Vagina (tissue), 2 donors: ENCODE data around the gene AMMECR1. TPM values are rescaled to one million over a fixed set of nuclear protein-coding genes. Genes with fewer than 3 reads are reported as not detected.

Experiments
- DNase-seq, 2 donors: peaks; one replicate each; pipeline ENCODE4 v3.0.0-alpha.2; 2017; ENCODE audit errors: extremely low spot score in 2 of 2
- H3K27ac ChIP-seq: fragments of 200-600 bp; sonication (generic); one replicate; pipeline ENCODE4 v1.5.1; 2019
- H3K27me3 ChIP-seq: fragments of 200-600 bp; sonication (generic); one replicate; pipeline ENCODE4 v1.5.1; 2019
- H3K36me3 ChIP-seq, 2 donors: fragments of 200-600 bp; sonication (generic); one replicate each; pipeline ENCODE4 v1.5.1; 2017 to 2019
- H3K4me1 ChIP-seq: fragments of 200-600 bp; sonication (generic); one replicate; pipeline ENCODE4 v1.5.1; 2019
- H3K4me3 ChIP-seq, 2 donors: fragments of 200-600 bp; sonication (generic); 1 replicate in 1 of 2; 2 replicates in 1 of 2; pipeline ENCODE4 v1.5.1; 2016 to 2019
- H3K9me3 ChIP-seq: fragments of 200-600 bp; sonication (generic); one replicate; pipeline ENCODE4 v1.5.1; 2019
- POLR2A ChIP-seq, 2 donors: fragments of 450-650 bp; IDR thresholded peaks; one replicate each; pipeline ENCODE4 v1.6.1; 2017; ENCODE audit warnings: antibody characterized with exemption in 2 of 2, mild to moderate bottlenecking in 2 of 2, moderate library complexity in 2 of 2
- POLR2AphosphoS5 ChIP-seq, 2 donors: sonication (generic); formaldehyde crosslinking; IDR thresholded peaks; one replicate each; pipeline ENCODE4 v1.9.0; 2017; ENCODE audit warnings: antibody characterized with exemption in 2 of 2, mild to moderate bottlenecking in 2 of 2, low read depth in 1 of 2; ENCODE audit not compliant: insufficient read depth in 1 of 2
- intact Hi-C: fragments of 100-400 bp; cut with DNase I; formaldehyde crosslinking; loops from one replicate; pipeline ENCODE4 v1.15.1; 2023
- total RNA-seq: library from RNA; depleted of rRNA; stranded (reverse); fragments of >200 nt; gene quantifications from one replicate; pipeline ENCODE4 v1.2.3, GENCODE V29; 2016
- TF ChIP-seq, protein P1 (sequence below), 3 experiments: fragments of 450-650 bp in 2 of 3; fragments of 200-600 bp in 1 of 3; sonication (generic) in 1 of 3; IDR thresholded peaks; one replicate each; pipeline ENCODE4 v1.5.1; 2017 to 2019; ENCODE audit warnings: antibody characterized with exemption in 3 of 3, mild to moderate bottlenecking in 2 of 3, moderate library complexity in 2 of 3

AMMECR1 gene
- total RNA-seq, 1 donor from 2014 or later = 8.1 TPM

DNA sequence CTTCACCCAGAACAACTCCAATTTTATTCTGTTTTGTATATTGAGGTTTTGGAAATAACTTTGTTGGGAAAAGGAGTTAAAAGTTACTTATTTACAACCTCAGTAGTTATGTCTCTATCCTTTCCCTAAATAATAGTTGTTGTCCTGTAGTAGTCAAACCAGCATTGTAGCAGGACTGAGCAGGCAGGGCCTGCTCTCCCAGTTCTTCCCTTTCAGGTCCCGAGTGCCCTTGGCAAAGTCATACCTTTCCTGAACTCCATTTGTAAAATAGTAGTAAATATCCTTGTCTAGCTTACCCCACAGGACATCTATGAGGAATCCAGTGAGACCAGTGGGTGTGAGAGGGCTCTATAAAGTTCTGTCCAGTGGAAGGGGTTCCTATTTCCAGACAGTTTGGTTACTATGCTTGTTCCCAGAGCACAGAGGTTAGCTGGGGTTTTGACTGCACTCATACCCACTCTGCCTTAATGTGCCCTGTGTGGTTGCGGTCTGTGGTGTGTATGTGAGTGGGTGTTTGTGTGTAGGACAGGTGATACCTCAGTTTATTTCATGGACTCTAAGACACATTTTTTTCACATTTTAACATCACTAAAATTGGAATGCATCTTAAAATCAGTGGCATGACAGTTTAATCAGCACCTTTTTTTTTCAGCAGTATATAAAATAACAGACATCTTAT, 136.3 kb downstream of the AMMECR1 start:
- DNase-seq = no peak
- Histone ChIP-seq H3K27me3 (no peaks in the 10 kb centered on the region), H3K27ac (peak overlapping the region; percentile 18), H3K4me3 (no peak overlapping the region), H3K9me3 (no peaks in the 10 kb centered on the region), H3K36me3 (no peaks in the 10 kb centered on the region), H3K4me1 (peaks cover 11% of the 10 kb centered on the region)
- TF ChIP-seq POLR2AphosphoS5 (IDR thresholded peaks at IDR 0.05; ENCODE audit: insufficient read depth in 1 of 2, low read depth in 1 of 2) (no peak), POLR2A (IDR thresholded peaks at IDR 0.05) (no peak)
- TF ChIP-seq, protein P1, sequence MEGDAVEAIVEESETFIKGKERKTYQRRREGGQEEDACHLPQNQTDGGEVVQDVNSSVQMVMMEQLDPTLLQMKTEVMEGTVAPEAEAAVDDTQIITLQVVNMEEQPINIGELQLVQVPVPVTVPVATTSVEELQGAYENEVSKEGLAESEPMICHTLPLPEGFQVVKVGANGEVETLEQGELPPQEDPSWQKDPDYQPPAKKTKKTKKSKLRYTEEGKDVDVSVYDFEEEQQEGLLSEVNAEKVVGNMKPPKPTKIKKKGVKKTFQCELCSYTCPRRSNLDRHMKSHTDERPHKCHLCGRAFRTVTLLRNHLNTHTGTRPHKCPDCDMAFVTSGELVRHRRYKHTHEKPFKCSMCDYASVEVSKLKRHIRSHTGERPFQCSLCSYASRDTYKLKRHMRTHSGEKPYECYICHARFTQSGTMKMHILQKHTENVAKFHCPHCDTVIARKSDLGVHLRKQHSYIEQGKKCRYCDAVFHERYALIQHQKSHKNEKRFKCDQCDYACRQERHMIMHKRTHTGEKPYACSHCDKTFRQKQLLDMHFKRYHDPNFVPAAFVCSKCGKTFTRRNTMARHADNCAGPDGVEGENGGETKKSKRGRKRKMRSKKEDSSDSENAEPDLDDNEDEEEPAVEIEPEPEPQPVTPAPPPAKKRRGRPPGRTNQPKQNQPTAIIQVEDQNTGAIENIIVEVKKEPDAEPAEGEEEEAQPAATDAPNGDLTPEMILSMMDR (IDR thresholded peaks at IDR 0.05) = no peak
- intact Hi-C loops = no loop called here

DNA sequence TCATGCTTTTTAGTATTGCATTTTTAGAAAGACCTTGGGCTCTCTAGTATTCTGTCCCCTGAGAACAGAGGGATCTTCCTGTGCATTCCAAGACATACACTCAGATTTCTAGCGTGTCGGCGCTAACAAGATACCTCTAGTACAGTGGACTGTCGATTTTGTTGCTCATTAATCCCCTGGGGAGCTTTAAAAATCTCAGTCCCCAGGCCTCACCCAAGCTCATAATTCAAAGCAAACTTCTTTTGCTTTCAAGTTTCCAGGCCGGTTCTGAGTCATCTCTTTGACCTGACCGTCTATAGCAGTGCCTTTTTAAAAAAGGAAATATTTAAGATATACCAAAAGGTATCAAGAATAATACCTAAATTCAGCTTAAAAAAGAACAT, 137.0 kb downstream of the AMMECR1 start:
- no peak for DNase-seq
- H3K4me3 ChIP-seq = no peak overlapping the region
- no peak for TF ChIP-seq POLR2A (IDR thresholded peaks at IDR 0.05)
- no peak for TF ChIP-seq POLR2AphosphoS5 (IDR thresholded peaks at IDR 0.05; ENCODE audit: insufficient read depth in 1 of 2, low read depth in 1 of 2)
- TF ChIP-seq, protein P1 (IDR thresholded peaks at IDR 0.05) = no peak
- H3K27ac ChIP-seq = peak overlapping the region; percentile 18
- intact Hi-C loops = no loop called here
- H3K27me3 ChIP-seq = no peaks in the 10 kb centered on the region
- H3K4me1 ChIP-seq = peaks cover 11% of the 10 kb centered on the region
- no peaks in the 10 kb centered on the region for H3K36me3 ChIP-seq
- H3K9me3 ChIP-seq = no peaks in the 10 kb centered on the region

DNA sequence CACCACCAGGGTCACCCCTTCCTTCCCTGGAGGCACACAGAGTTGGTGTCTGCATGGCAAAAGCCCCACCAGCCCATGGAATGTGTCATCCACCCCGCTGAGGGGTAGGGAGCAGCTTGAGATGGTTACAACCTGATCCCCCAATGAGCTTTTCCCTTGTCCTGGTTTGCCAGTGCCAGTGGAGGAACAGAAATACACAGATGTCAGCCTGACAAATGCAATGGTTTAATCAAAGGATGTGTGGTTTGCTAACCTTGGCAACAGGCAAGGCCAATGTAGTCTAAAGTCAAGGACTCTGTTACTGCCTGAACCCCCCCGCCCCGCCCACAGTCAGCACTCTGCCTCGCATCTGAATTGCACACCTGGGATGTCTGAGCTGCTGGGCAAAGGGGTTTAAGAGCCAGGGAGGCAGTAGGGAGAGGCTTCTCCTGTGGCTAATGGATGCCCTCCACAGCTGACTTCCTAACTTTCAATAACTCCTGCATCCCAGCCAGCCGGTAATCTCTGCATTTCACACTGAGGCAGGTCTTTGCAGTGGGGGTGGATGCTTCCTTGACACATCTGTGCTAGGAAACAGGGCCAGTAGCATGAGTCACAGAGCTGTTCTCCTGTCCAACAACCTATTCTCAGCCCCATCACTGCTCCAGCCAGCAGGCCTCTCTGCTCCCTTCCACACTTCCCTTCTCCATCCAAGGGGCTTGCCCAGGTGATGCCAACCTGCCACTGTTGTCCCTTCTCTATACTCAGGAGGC, 137.5 kb downstream of the AMMECR1 start:
- Histone ChIP-seq H3K4me1 (peaks cover 11% of the 10 kb centered on the region), H3K27ac (peak overlapping the region; percentile 18), H3K27me3 (no peaks in the 10 kb centered on the region), H3K4me3 (no peak overlapping the region), H3K9me3 (no peaks in the 10 kb centered on the region), H3K36me3 (no peaks in the 10 kb centered on the region)
- TF ChIP-seq, protein P1 (IDR thresholded peaks at IDR 0.05) = no peak
- TF ChIP-seq POLR2AphosphoS5 (IDR thresholded peaks at IDR 0.05; ENCODE audit: insufficient read depth in 1 of 2, low read depth in 1 of 2) = no peak
- no peak for TF ChIP-seq POLR2A (IDR thresholded peaks at IDR 0.05)
- peak in 1 of 2 donors; percentile 85 for DNase-seq
- intact Hi-C loops = no loop called here

DNA sequence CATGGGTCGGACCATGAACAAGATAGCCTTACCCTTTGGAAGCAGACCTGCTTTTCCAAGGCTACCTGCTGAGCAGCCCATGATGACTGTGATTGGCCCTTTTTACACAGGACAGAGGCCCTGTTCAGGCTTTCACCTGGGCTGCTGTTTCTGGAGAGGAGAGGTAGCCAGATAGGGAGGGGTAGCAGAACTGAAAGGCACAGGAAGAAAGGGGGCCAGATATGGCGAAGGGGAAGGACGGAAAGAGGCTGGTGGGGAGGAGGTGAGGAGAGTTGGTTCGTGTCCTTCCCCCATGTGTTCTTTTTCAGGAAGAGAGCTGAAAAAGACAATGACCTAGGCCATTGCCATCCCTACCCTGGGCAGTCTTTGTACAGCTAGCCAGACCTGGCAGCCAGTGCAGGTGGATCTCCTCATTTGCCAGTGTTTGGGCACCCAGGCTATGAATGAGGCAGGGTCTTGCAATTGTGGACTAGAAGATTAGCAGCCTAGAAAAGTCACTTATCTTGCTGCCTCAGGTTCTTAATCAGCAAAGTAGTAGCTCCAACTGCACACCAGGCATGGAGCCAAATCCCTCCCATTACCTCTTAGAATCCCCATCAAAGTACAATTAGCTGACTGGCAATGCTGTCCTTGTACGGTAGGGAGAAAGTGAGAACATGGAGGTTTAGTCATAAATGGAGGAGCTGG, 139.6 kb downstream of the AMMECR1 start:
- H3K4me3 ChIP-seq = no peak overlapping the region
- no peak for DNase-seq
- H3K27me3 ChIP-seq = no peaks in the 10 kb centered on the region

More for the DNA sequence above, 139.6 kb downstream of the AMMECR1 start:
- intact Hi-C loops = no loop called here
- H3K4me1 ChIP-seq = peaks cover 11% of the 10 kb centered on the region
- no peaks in the 10 kb centered on the region for H3K36me3 ChIP-seq
- no peak overlapping the region for H3K27ac ChIP-seq
- no peak for TF ChIP-seq POLR2A (IDR thresholded peaks at IDR 0.05)
- TF ChIP-seq POLR2AphosphoS5 (IDR thresholded peaks at IDR 0.05; ENCODE audit: insufficient read depth in 1 of 2, low read depth in 1 of 2) = no peak
- TF ChIP-seq, protein P1 (IDR thresholded peaks at IDR 0.05) = no peak
- no peaks in the 10 kb centered on the region for H3K9me3 ChIP-seq
